H1 (cell line): ENCODE measurements around the gene OLFM1. TPM values are rescaled to one million over a fixed set of nuclear protein-coding genes. Genes with fewer than 3 reads are reported as not detected.

Experiments used
- CTCF ChIA-PET: fragments of 300-600 bp; sonication (Branson Sonifier 250); formaldehyde crosslinking; loops from one replicate; lab custom pipeline; 2021; ENCODE audit not compliant: partially characterized antibody; lab: Charles Lee
- POLR2A ChIA-PET: fragments of 300-600 bp; sonication (Branson Sonifier 250); formaldehyde crosslinking; loops from one replicate; lab custom pipeline; 2021; ENCODE audit warnings: inconsistent platforms; ENCODE audit not compliant: partially characterized antibody; lab: Charles Lee
- DNase-seq, 2 experiments: peaks; one replicate each; pipeline versions ENCODE4 v3.0.0 to v3.0.0-alpha.2; 2010 to 2022; ENCODE audit warnings: low spot score in 2 of 2, low read depth in 1 of 2, mixed read lengths in 1 of 2
- FAIRE-seq: peaks from 2 replicates; lab custom pipeline; 2011; peaks lifted over from hg19 to GRCh38; lab: Jason Lieb, UNC
- H2AFZ ChIP-seq: 2 replicates; pipeline ENCODE4 v1.8.1; 2012; ENCODE audit warnings: low read length, inconsistent platforms
- H2AK5ac ChIP-seq: 2 replicates; pipeline ENCODE4 v1.6.1; 2013; ENCODE audit warnings: low read depth, low read length
- H2BK120ac ChIP-seq: replicated peaks from 2 replicates; pipeline ENCODE3; 2013; ENCODE audit warnings: low read depth, low read length, inconsistent platforms
- H2BK12ac ChIP-seq: 2 replicates; pipeline ENCODE4 v1.6.1; 2013; ENCODE audit warnings: low read depth, low read length
- H2BK15ac ChIP-seq: 2 replicates; pipeline ENCODE4 v1.6.1; 2013; ENCODE audit warnings: low read length
- H2BK20ac ChIP-seq: 2 replicates; pipeline ENCODE4 v1.6.1; 2013; ENCODE audit warnings: low read length
- H2BK5ac ChIP-seq: 2 replicates; pipeline ENCODE4 v1.6.1; 2013; ENCODE audit warnings: low read depth, low read length
- H3K14ac ChIP-seq: 2 replicates; pipeline ENCODE4 v1.6.1; 2013; ENCODE audit warnings: inconsistent platforms; ENCODE audit not compliant: insufficient read length
- H3K18ac ChIP-seq: 2 replicates; pipeline ENCODE4 v1.6.1; 2013; ENCODE audit warnings: low read length; ENCODE audit errors: extremely low read depth
- H3K23ac ChIP-seq: 2 replicates; pipeline ENCODE4 v1.6.1; 2013; ENCODE audit warnings: inconsistent platforms; ENCODE audit not compliant: insufficient read length
- H3K23me2 ChIP-seq: 2 replicates; pipeline ENCODE4 v1.6.1; 2013; ENCODE audit warnings: low read depth, low read length
- H3K27ac ChIP-seq: 2 replicates; pipeline ENCODE4 v1.6.1; 2011; ENCODE audit warnings: low read depth, low read length, inconsistent platforms
- H3K27me3 ChIP-seq, 4 experiments: replicated peaks in 1 of 4; 1 replicate in 1 of 4; 2 replicates in 3 of 4; pipeline versions ENCODE4 v1.6.1 to v1.8.1; 2011 to 2013; ENCODE audit warnings: low read length in 3 of 4, mild to moderate bottlenecking in 3 of 4, inconsistent platforms in 2 of 4, mixed read lengths in 2 of 4, moderate library complexity in 1 of 4; ENCODE audit not compliant: control insufficient read depth in 3 of 4, insufficient read depth in 3 of 4; ENCODE audit errors: extremely low read depth in 1 of 4
- H3K36me3 ChIP-seq, 4 experiments: 2 replicates each; pipeline versions ENCODE4 v1.6.1 to v1.8.1; 2011 to 2013; ENCODE audit warnings: mild to moderate bottlenecking in 4 of 4, low read length in 3 of 4, moderate library complexity in 2 of 4, control low read depth in 1 of 4, inconsistent platforms in 1 of 4; ENCODE audit not compliant: insufficient read depth in 4 of 4, control insufficient read depth in 2 of 4
- H3K4ac ChIP-seq: replicated peaks from 2 replicates; pipeline ENCODE3; 2013; ENCODE audit warnings: low read length, low read depth, mixed read lengths, inconsistent platforms; ENCODE audit not compliant: insufficient read length
- H3K4me1 ChIP-seq, 4 experiments: replicated peaks in 1 of 4; 1 replicate in 1 of 4; 2 replicates in 3 of 4; pipeline versions ENCODE4 v1.6.1 to v1.8.1; 2011 to 2013; ENCODE audit warnings: low read length in 3 of 4, inconsistent platforms in 2 of 4, mixed read lengths in 1 of 4; ENCODE audit not compliant: insufficient read depth in 4 of 4, control insufficient read depth in 3 of 4
- H3K4me2 ChIP-seq, 2 experiments: 2 replicates each; pipeline versions ENCODE4 v1.6.1 to v1.8.1; 2011 to 2013; ENCODE audit warnings: low read depth in 2 of 2, low read length in 2 of 2, control low read depth in 1 of 2, inconsistent platforms in 1 of 2, mild to moderate bottlenecking in 1 of 2; ENCODE audit not compliant: insufficient read depth in 1 of 2
- H3K4me3 ChIP-seq, 4 experiments: fragments of 200-600, 300-600 bp in 1 of 4; sonication (generic), shearing (Covaris generic), sonication (Bioruptor Twin) in 1 of 4; 2 replicates each; pipeline versions ENCODE4 v1.5.1 to v1.8.1; 2011 to 2016; ENCODE audit warnings: low read length in 4 of 4, low read depth in 3 of 4, control low read depth in 2 of 4, inconsistent platforms in 2 of 4, mild to moderate bottlenecking in 2 of 4, mixed read lengths in 1 of 4, moderate library complexity in 1 of 4; ENCODE audit not compliant: insufficient read depth in 2 of 4; ENCODE audit errors: extremely low read depth in 1 of 4
- H3K56ac ChIP-seq: replicated peaks from 2 replicates; pipeline ENCODE3; 2013; ENCODE audit warnings: low read depth, mild to moderate bottlenecking, mixed read lengths, low read length, inconsistent platforms; ENCODE audit not compliant: insufficient read length
- H3K79me1 ChIP-seq: 2 replicates; pipeline ENCODE4 v1.6.1; 2013; ENCODE audit warnings: low read depth, low read length, control low read depth
- H3K79me2 ChIP-seq, 2 experiments: 2 replicates each; pipeline versions ENCODE4 v1.6.1 to v1.8.1; 2012 to 2013; ENCODE audit warnings: low read length in 2 of 2, mild to moderate bottlenecking in 2 of 2, inconsistent platforms in 1 of 2; ENCODE audit not compliant: insufficient read depth in 2 of 2, control insufficient read depth in 1 of 2
- H3K9ac ChIP-seq, 4 experiments: replicated peaks in 1 of 4; 1 replicate in 1 of 4; 2 replicates in 3 of 4; pipeline versions ENCODE4 v1.6.1 to v1.8.1; 2011 to 2013; ENCODE audit warnings: low read depth in 3 of 4, low read length in 3 of 4, control low read depth in 2 of 4, mild to moderate bottlenecking in 2 of 4, moderate library complexity in 2 of 4, inconsistent platforms in 1 of 4; ENCODE audit errors: extremely low read depth in 1 of 4
- H3K9me3 ChIP-seq, 2 experiments: 2 replicates each; pipeline versions ENCODE4 v1.6.1 to v1.8.1; 2012 to 2013; ENCODE audit warnings: mild to moderate bottlenecking in 2 of 2, moderate library complexity in 2 of 2, control low read depth in 1 of 2, inconsistent platforms in 1 of 2, low read depth in 1 of 2, low read length in 1 of 2, mixed read lengths in 1 of 2; ENCODE audit not compliant: insufficient read depth in 2 of 2
- H4K20me1 ChIP-seq, 2 experiments: replicated peaks in 1 of 2; 2 replicates each; pipeline versions ENCODE3 to v1.8.1; 2011 to 2013; ENCODE audit warnings: inconsistent platforms in 2 of 2, low read length in 2 of 2, mild to moderate bottlenecking in 1 of 2; ENCODE audit not compliant: insufficient read depth in 2 of 2, control insufficient read depth in 1 of 2
- H4K5ac ChIP-seq: 2 replicates; pipeline ENCODE4 v1.6.1; 2013; ENCODE audit warnings: low read length, low read depth, mixed read lengths, inconsistent platforms; ENCODE audit not compliant: insufficient read length
- H4K8ac ChIP-seq: 2 replicates; pipeline ENCODE4 v1.8.0; 2013; ENCODE audit warnings: mild to moderate bottlenecking, moderate library complexity, low read length, inconsistent platforms; ENCODE audit not compliant: insufficient read depth; ENCODE audit errors: extremely low read depth
- H4K91ac ChIP-seq: replicated peaks from 2 replicates; pipeline ENCODE3; 2013; ENCODE audit warnings: low read length, mixed read lengths, inconsistent platforms; ENCODE audit not compliant: insufficient read length
- BRCA1 ChIP-seq: IDR thresholded peaks from 2 replicates; pipeline ENCODE4 v1.6.1; 2012; ENCODE audit warnings: low read depth, low read length, improper control_type of control experiment
- CHD2 ChIP-seq: IDR thresholded peaks from 2 replicates; pipeline ENCODE4 v1.6.1; 2012; ENCODE audit warnings: low read length, improper control_type of control experiment
- EGR1 ChIP-seq: IDR thresholded peaks from 2 replicates; pipeline ENCODE4 v1.6.1; 2011; ENCODE audit warnings: low read depth, low read length, borderline replicate concordance
- FOSL1 ChIP-seq: IDR thresholded peaks from 2 replicates; pipeline ENCODE4 v1.6.1; 2011; ENCODE audit warnings: mild to moderate bottlenecking, low read depth, low read length, moderate library complexity; ENCODE audit not compliant: insufficient read depth
- HDAC6 ChIP-seq: IDR thresholded peaks from one replicate; pipeline ENCODE4 v1.7.1; 2012; ENCODE audit warnings: low read depth, mild to moderate bottlenecking, inconsistent platforms, low read length, moderate library complexity
- SIX5 ChIP-seq: IDR thresholded peaks from 2 replicates; pipeline ENCODE4 v1.6.1; 2011; ENCODE audit warnings: mild to moderate bottlenecking, low read depth, low read length
- TAF7 ChIP-seq: optimal IDR thresholded peaks from 2 replicates; pipeline ENCODE3; 2011; ENCODE audit warnings: low read depth, mild to moderate bottlenecking, inconsistent platforms, low read length, moderate library complexity, borderline replicate concordance
- TEAD4 ChIP-seq: IDR thresholded peaks from 2 replicates; pipeline ENCODE4 v1.6.1; 2012; ENCODE audit warnings: low read depth, low read length, inconsistent platforms, mixed read lengths
- WGBS, 2 experiments: shearing (Covaris generic) in 1 of 2; methylation state at CpG; one replicate each; pipeline versions ENCODE4 v1.1.6 to v1.1.7; 2013 to 2015; ENCODE audit warnings: low lambda C conversion rate in 2 of 2, mixed read lengths in 2 of 2, inconsistent platforms in 1 of 2, low coverage in 1 of 2, missing lambda C conversion rate in 1 of 2; ENCODE audit not compliant: insufficient replicate concordance in 2 of 2, insufficient coverage in 1 of 2, insufficient read length in 1 of 2; ENCODE audit errors: extremely low coverage in 1 of 2, missing lambda C conversion rate in 1 of 2; 5-methylcytosine and 5-hydroxymethylcytosine counted together
- polyA plus RNA-seq, 7 experiments: library from polyadenylated mRNA; depleted of rRNA in 3 of 7; stranded (reverse) in 5 of 7; unstranded in 2 of 7; fragments of >200 nt in 5 of 7; fragments of 200-250 nt in 2 of 7; gene quantifications; 1 replicate in 5 of 7; 2 replicates in 1 of 7; 4 replicates in 1 of 7; pipeline versions ENCODE4 v1.2.1 to v1.2.3, GENCODE V29; 2011 to 2013; ENCODE audit warnings: missing spikeins in 2 of 7, mixed read lengths in 2 of 7
- total RNA-seq: library from RNA; stranded (reverse); fragmentation: NEBNext Ultra II Directional; extraction: Animal tissue kit (Norgen Biotek cat#: 25700); gene quantifications from 2 replicates; pipeline ENCODE4 v1.2.1, GENCODE V29; 2021

Gene OLFM1
- total and polyA plus RNA-seq, 2 of the 8 experiments (the other 6 are each of a cell fraction or from before 2014, with no cell fraction given): 53.0 to 53.4 TPM

GRCh38 chr9:135107581-135108235 is 20.2 kb downstream of the OLFM1 start:
- no peak overlapping the region for H3K4ac ChIP-seq
- no peak overlapping the region for H3K4me2 ChIP-seq
- H2BK12ac ChIP-seq: no peak overlapping the region
- H4K5ac ChIP-seq: no peak overlapping the region
- no peak overlapping the region for H4K8ac ChIP-seq
- ChIA-PET POLR2A (interaction anchor here (1.1 kb wide), 1 partner anchor 13 kb away, joined by 3 read pairs; no protein-coding TSS in a partner anchor), CTCF (interaction anchor here (0.8 to 1.0 kb wide), 3 partner anchors 9 to 237 kb away, joined by 3 to 4 read pairs (median 3); no protein-coding TSS in a partner anchor)
- H2BK15ac ChIP-seq: no peak overlapping the region
- H2BK120ac ChIP-seq: no peak overlapping the region
- H3K14ac ChIP-seq: no peak overlapping the region
- no peak for FAIRE-seq
- H2AK5ac ChIP-seq: no peak overlapping the region
- no peaks in the 10 kb centered on the region for H4K20me1 ChIP-seq
- no peak overlapping the region for H2BK20ac ChIP-seq
- H3K36me3 ChIP-seq: peaks cover 0 to 3% (median 0%) of the 10 kb centered on the region in 4 experiments; a peak in 3 of 8 replicates
- H3K23ac ChIP-seq: no peak overlapping the region
- no peak overlapping the region for H3K9ac ChIP-seq
- H4K91ac ChIP-seq: no peak overlapping the region
- H3K9me3 ChIP-seq: no peaks in the 10 kb centered on the region
- no peak overlapping the region for H2BK5ac ChIP-seq
- peaks cover 0 to 3% (median 0%) of the 10 kb centered on the region in 4 experiments; a peak in 3 of 7 replicates for H3K4me1 ChIP-seq
- no peaks in the 10 kb centered on the region for H3K23me2 ChIP-seq
- DNase-seq: no peak
- 73% methylated on average over 10 of the region's 10 CpGs; no CpG with 5 or more reads in 1 of the 2 experiments for WGBS, 2 experiments
- no peak overlapping the region for H3K18ac ChIP-seq
- no peak overlapping the region for H2AFZ ChIP-seq
- no peaks in the 10 kb centered on the region for H3K79me2 ChIP-seq
- H3K4me3 ChIP-seq: no peak overlapping the region
- H3K27ac ChIP-seq: no peak overlapping the region
- H3K27me3 ChIP-seq: no peaks in the 10 kb centered on the region
- no peak overlapping the region for H3K56ac ChIP-seq
- no peak for TF ChIP-seq TEAD4
- no peak for TF ChIP-seq CHD2
- TF ChIP-seq BRCA1: no peak
- TF ChIP-seq HDAC6: no peak
- no peak for TF ChIP-seq SIX5
- no peak for TF ChIP-seq EGR1
- no peak for TF ChIP-seq TAF7
- no peak for TF ChIP-seq FOSL1
- no peaks in the 10 kb centered on the region; the same call in 1 of the 2 replicates for H3K79me1 ChIP-seq
